ENCODE data around the gene TSPOAP1. TPM values are rescaled to one million over a fixed set of nuclear protein-coding genes. Genes with fewer than 3 reads are reported as not detected.

TSPOAP1 gene
- total RNA-seq, 1 experiment from 2014 or later, result 6.0 TPM

DNA sequence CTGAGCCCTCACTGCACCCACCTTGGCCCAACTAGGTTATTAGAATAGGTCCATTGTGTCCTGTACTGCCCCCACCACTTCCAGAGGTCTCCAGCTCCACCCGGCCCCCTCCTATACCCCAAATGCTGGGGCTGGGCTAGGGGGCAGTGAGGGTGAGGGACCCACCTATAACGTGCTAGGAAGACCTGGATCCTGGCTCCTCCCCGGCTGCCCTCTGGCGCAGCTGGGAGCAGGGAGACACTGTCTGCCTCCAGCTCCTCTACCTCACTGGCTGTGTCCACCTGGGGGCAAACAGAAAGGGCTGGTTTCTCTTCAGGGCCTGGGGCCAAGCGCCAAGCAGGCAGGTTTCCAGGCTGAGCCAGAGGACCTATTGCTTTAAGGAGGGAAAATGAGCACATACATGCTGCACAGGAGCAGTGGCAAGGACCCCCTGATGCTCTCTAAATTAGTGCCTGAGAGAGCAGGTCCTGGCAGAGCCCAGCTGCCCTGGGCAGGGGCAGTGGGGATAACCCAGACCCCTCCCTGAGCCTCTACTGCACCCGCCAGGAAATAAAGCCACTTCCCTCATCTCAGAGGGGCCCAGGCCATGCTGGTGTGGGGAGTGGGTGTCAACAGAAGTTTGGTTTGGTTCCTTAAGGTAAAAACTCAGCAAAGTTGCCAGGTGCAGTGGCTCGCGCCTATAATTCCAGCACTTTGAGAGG is 12.2 kb downstream of the TSPOAP1 start:
- Histone ChIP-seq H3K4me1 (peaks cover 16% of the 10 kb centered on the region), H3K4me3 (ENCODE audit: low read depth, low read length) (no peak overlapping the region), H3K36me3 (ENCODE audit: control insufficient read depth, insufficient read depth, low read length) (no peaks in the 10 kb centered on the region), H3K27me3 (replicated peaks; ENCODE audit: control insufficient read depth, insufficient read depth, low read length) (no peaks in the 10 kb centered on the region), H3K9me3 (no peaks in the 10 kb centered on the region)
- ChIA-PET CTCF (interaction anchor here (0.6 to 1.9 kb wide), 12 partner anchors 9 to 434 kb away, joined by 3 to 84 read pairs (median 4); partner anchors contain the start of genes MTMR4 and RNF43), POLR2A (no interaction called here)
- DNase-seq, result peak in 1 of 2 experiments; percentile 33
- H3K27ac Mint-ChIP-seq (ENCODE audit: unreplicated experiment), result no peak overlapping the region
- H3K9me3 Mint-ChIP-seq (ENCODE audit: unreplicated experiment), result no peaks in the 10 kb centered on the region
- no peak overlapping the region for H3K4me3 Mint-ChIP-seq (ENCODE audit: unreplicated experiment)
- BruUV-seq (replicated peaks), result no TSS peak
- TF ChIP-seq CTCF (IDR thresholded peaks at IDR 0.05; ENCODE audit: insufficient read depth in 1 of 2, low read depth in 1 of 2, low read length in 1 of 2, severe bottlenecking in 1 of 2, unreplicated experiment in 1 of 2), result no peak
- H3K27me3 Mint-ChIP-seq (ENCODE audit: insufficient read depth, unreplicated experiment), result no peaks in the 10 kb centered on the region
- H3K4me1 Mint-ChIP-seq (ENCODE audit: low read depth, unreplicated experiment), result peaks cover 20% of the 10 kb centered on the region
- H3K36me3 Mint-ChIP-seq (ENCODE audit: insufficient read depth, unreplicated experiment), result no peaks in the 10 kb centered on the region
- intact Hi-C loops (cut with micrococcal nuclease; ENCODE audit: unreplicated experiment), result loop anchor here (5.0 kb wide), 1 partner anchor 46 kb away; no protein-coding TSS in a partner anchor

DNA sequence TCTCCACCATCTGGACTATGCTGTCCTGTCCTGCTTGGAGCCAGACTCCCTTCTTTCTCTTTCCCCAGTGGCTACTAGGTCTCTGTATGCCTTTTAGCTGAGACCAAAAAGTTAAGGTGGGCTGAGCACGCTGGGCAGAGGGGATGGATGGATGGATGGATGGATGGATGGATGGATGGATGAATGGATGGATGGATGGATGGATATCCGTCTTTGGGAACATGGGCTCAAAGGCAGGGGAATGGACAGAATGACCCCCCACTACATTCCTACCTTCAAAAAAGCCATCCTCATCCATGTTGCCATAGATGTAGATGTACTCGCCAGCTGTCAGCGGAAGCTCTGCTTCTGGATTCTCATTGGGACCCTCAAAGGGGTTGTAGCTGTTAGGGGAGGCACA is 12.8 kb downstream of the TSPOAP1 start:
- H3K9me3 ChIP-seq, result no peaks in the 10 kb centered on the region

GRCh38 chr17:58315281-58315711 is 13.3 kb downstream of the TSPOAP1 start:
- no peaks in the 10 kb centered on the region for H3K27me3 Mint-ChIP-seq (ENCODE audit: insufficient read depth, unreplicated experiment)
- Histone ChIP-seq H3K27me3 (replicated peaks; ENCODE audit: control insufficient read depth, insufficient read depth, low read length) (no peaks in the 10 kb centered on the region), H3K36me3 (ENCODE audit: control insufficient read depth, insufficient read depth, low read length) (no peaks in the 10 kb centered on the region), H3K4me3 (ENCODE audit: low read depth, low read length) (no peak overlapping the region), H3K4me1 (peaks cover 16% of the 10 kb centered on the region), H3K9me3 (no peaks in the 10 kb centered on the region)
- peak in 1 of 2 experiments; percentile 56 for DNase-seq
- H3K4me3 Mint-ChIP-seq (ENCODE audit: unreplicated experiment), result no peak overlapping the region
- no TSS peak for BruUV-seq (replicated peaks)
- ChIA-PET POLR2A (no interaction called here), CTCF (interaction anchor here (0.6 to 1.9 kb wide), 4 partner anchors 11 to 137 kb away, joined by 3 to 5 read pairs (median 4); partner anchors contain the start of gene RNF43)
- H3K4me1 Mint-ChIP-seq (ENCODE audit: low read depth, unreplicated experiment), result peaks cover 20% of the 10 kb centered on the region
- H3K36me3 Mint-ChIP-seq (ENCODE audit: insufficient read depth, unreplicated experiment), result no peaks in the 10 kb centered on the region
- TF ChIP-seq CTCF (IDR thresholded peaks at IDR 0.05; ENCODE audit: insufficient read depth in 1 of 2, low read depth in 1 of 2, low read length in 1 of 2, severe bottlenecking in 1 of 2, unreplicated experiment in 1 of 2), result no peak
- H3K27ac Mint-ChIP-seq (ENCODE audit: unreplicated experiment), result no peak overlapping the region
- intact Hi-C loops (cut with micrococcal nuclease; ENCODE audit: unreplicated experiment), result loop anchor here (5.0 kb wide), 1 partner anchor 47 kb away; no protein-coding TSS in a partner anchor
- no peaks in the 10 kb centered on the region for H3K9me3 Mint-ChIP-seq (ENCODE audit: unreplicated experiment)

More for the DNA sequence above, 12.8 kb downstream of the TSPOAP1 start:
- DNase-seq, result no peak
- H3K27me3 ChIP-seq (replicated peaks; ENCODE audit: control insufficient read depth, insufficient read depth, low read length), result no peaks in the 10 kb centered on the region
- H3K4me3 Mint-ChIP-seq (ENCODE audit: unreplicated experiment), result no peak overlapping the region
- POLR2A ChIA-PET, result no interaction called here
- peaks cover 16% of the 10 kb centered on the region for H3K4me1 ChIP-seq
- H3K36me3 ChIP-seq (ENCODE audit: control insufficient read depth, insufficient read depth, low read length), result no peaks in the 10 kb centered on the region
- H3K27ac Mint-ChIP-seq (ENCODE audit: unreplicated experiment), result no peak overlapping the region
- CTCF ChIA-PET, result interaction anchor here (0.7 to 1.9 kb wide), 5 partner anchors 11 to 199 kb away, joined by 3 to 5 read pairs (median 3); partner anchors contain the start of genes MTMR4 and RNF43
- intact Hi-C loops (cut with micrococcal nuclease; ENCODE audit: unreplicated experiment), result loop anchor here (5.0 kb wide), 1 partner anchor 47 kb away; no protein-coding TSS in a partner anchor
- TF ChIP-seq CTCF (IDR thresholded peaks at IDR 0.05; ENCODE audit: insufficient read depth in 1 of 2, low read depth in 1 of 2, low read length in 1 of 2, severe bottlenecking in 1 of 2, unreplicated experiment in 1 of 2), result no peak
- no peak overlapping the region for H3K4me3 ChIP-seq (ENCODE audit: low read depth, low read length)
- no TSS peak for BruUV-seq (replicated peaks)
- H3K36me3 Mint-ChIP-seq (ENCODE audit: insufficient read depth, unreplicated experiment), result no peaks in the 10 kb centered on the region
- H3K27me3 Mint-ChIP-seq (ENCODE audit: insufficient read depth, unreplicated experiment), result no peaks in the 10 kb centered on the region
- peaks cover 20% of the 10 kb centered on the region for H3K4me1 Mint-ChIP-seq (ENCODE audit: low read depth, unreplicated experiment)
- H3K9me3 Mint-ChIP-seq (ENCODE audit: unreplicated experiment), result no peaks in the 10 kb centered on the region
